Globus pallidus (tissue), 1 donor: ENCODE results near the gene SCGB3A1.

Source experiments
- DNase-seq: peaks from one replicate; pipeline ENCODE4 v3.0.0-alpha.2; 2015; ENCODE audit warnings: low spot score

SCGB3A1 gene

DNA sequence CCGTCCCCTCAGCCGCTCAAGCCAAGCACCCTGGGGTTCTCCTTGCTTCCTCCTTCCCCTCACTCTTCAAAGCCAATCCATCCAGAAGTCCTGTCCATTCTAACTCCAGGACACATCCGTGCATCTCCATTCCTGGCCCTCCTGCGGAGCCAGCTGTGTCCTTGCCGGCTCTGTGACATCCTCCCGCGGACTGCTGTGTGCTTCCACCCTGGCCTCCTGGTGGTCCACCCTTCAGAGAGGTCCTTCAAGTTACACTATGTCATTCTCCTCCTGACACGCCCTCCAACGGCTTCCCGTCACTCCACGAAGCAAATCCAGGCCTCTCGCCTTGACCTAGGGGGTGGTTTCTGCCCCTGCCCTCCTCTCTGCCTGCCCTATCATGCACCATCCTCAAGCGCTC lies 13.0 kb upstream of the SCGB3A1 start:
- DNase-seq: no peak

DNA sequence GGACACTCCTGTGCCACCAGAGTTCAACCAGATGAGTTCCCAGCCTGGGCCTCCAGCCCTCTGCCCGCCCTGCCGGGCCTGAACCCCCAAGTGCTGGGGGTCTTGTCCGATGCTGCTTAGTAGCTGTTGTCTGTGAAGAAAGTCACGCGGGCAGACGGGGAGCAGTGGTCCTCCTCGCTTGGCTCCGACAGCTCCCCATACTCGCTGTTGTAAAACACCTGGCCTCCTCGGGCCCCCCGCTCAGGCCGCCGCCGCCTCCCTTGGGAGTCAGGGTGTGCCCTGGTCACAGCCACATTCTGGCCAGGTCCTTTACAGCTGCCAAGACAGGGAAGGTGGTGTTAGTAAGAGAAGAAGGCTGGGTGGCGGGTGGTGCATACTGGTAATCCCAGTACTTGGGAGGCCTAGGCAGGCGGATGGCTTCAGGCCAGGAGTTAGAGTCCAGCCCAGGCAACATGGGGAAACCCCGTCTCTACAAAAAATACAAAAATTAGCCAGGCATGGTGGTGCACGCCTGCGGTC lies 11.8 kb upstream of the SCGB3A1 start:
- no peak for DNase-seq

DNA sequence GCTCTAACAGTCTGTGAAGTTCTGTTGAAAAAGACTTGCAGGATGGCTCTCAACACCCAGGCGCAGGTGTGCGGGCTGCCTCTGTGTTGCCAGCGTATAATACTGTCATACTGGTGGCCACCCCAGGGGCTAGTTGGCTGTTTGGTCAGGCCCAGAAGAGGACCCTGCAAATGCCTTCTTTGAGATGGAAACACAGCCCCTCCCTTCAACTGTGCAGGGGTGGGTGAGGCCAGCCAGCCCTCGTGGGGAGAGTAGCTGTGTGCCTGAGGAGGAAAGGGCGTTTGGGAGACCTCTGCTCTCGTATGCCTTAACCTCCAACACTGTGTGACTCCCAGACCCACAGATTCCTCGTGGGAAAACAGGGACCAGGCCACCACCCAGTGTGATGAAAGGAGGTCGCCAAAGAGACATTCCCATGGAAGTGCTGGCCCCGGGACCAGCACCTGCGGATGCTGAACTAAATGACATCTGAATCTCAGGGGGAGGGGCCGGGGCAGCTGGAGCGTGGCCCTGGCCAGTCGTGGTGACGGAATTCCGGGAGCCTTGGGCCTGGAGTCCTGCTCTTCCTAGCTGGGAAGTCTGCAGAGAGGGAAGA lies 11.3 kb upstream of the SCGB3A1 start:
- DNase-seq: no peak

DNA sequence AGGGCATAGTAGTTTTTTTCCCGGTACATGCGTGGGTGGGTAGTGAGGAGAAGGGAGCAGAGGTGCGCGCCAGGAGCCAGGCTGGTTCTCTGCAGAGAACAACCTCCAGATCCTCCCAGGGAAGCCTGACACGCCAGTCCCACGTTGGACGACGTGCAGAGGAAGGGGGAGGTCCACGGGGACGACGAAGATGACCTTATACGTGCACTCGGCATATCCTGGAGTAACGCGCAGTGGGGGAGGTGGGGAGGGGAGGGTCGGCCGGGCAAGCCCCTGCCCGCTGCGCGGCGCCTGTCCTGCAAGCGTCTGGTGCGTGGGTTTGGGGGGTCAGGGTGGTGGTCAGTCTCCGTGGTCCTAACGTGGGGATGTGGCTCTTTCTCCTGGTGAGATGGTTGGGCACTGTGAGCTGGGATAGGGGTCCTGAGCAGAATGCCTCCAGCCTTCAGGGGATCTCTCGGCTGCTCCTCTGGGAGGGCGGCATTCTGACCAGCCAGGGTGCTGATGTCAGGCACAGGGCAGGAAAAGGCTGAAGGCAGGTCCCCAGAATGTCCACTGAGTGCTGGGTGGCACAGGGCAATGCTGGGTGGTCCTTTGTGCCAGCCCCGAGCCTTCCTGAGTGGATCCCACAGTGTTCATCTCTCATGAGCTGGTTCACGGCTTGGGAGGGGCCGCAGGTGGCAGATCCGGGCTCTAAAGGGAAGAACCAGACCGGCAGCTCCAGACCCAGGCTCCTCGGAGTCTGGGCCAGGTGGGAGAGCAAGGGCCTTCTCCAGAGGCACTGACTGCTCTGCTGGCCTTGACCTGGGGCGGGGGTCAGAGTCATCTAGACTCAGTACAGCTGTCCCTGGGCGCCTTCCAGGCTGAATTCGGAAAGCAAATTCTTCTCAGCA lies 10.5 kb upstream of the SCGB3A1 start:
- DNase-seq: no peak

DNA sequence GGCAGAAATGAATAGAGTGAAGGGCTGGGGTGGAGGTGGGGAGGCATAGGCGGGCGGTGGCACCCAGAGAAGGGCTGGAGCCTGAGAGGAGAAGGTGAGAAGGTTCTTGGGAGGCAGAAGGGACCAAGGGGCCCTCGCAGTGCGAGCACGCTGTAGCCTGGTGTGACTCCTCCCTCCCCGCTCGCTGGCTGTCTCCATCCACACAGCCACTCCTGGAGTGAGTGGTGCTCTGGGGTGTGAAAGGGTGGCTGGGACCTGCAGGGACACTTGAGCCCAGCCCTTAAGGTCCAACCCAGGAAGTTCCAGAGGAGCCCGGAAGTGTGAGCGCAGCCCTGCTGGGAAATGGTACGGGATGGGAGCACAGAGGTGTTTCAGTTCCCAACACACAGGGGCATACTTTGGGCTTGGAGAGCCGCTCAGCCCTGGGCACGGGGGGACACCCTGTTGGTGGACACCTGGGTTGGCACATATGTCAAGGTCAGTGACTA lies 9.3 kb upstream of the SCGB3A1 start:
- DNase-seq: no peak

DNA sequence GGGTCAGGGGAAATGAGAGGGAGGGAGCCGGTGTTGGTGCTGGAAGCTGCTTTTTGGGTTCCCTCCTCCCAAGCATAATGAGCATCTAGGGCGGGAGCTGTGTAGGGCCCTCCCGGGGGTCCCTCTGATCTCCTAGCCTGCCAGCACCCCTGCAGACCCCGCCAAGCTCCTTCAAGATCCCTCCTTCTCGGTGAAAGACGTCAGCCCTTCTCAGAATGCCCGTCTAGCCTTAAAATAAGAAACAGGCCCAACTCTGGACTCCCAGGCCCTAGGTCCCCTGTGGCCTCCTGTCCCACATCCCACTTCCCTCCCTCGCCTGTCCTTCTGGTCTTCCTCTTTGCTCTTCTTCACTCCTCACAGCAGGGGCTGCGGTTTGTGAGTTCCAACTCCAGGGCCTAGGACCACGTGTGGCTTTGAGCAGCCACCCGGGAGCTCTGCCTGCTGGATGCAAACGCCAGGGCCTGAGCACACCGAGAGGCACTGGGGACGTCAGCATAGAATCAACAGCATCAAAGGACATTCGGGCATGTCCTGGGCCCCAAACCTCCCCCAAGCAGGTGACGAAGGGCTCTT lies 8.8 kb upstream of the SCGB3A1 start:
- DNase-seq: no peak

DNA sequence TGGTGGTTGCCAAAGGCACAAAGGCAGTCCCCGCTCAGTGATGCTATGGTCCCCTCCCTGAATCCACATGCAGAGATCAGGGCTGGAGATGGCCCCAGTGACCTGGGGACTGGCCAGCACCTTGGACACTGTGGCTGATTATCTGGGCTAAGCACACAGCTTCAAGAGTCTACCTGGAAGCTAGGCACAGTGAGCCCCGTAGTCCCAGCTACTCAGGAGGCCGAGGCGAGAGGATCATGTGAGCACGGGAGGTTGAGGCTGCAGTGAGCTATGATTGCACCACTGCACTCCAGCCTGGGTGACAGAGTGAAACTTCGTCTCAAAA lies 8.3 kb upstream of the SCGB3A1 start:
- no peak for DNase-seq

DNA sequence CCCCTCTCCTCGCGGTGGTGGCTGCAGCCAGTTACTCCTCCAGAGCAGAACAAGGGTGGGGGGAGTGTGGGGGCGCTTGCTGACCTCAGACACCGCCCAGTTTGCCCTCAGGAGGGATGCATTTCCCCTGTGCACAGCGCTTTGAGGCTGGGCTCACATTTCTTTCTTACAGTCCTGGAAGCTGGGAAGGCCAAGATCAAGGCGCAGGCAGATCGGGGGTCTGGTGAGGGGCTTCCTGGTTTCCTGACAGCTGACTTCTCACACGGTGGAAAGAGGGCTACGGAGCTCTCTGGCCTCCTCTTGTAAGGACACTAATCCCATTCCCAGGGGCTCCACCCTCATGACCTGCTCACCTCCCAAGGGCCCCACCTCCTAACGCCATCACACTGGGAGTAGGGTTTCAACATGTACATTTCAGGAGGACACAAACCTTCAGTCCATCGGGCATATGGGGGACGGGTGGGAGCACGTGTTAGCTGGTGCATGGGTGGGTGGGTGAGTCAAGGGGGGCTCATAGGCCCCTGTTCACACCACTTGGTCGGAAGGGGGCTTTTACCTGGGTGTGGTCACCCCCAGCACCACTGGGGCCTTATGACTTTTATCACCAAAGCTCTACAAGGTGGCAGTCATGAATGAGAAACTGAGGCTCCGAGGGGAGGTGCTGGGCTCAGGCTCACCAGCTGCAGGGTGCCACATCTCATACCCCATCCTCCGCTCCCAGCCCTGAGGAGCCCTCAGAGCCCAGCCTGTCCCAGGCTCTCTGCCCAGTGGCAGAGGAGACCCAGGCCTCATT lies 7.7 kb upstream of the SCGB3A1 start:
- DNase-seq: no peak

DNA sequence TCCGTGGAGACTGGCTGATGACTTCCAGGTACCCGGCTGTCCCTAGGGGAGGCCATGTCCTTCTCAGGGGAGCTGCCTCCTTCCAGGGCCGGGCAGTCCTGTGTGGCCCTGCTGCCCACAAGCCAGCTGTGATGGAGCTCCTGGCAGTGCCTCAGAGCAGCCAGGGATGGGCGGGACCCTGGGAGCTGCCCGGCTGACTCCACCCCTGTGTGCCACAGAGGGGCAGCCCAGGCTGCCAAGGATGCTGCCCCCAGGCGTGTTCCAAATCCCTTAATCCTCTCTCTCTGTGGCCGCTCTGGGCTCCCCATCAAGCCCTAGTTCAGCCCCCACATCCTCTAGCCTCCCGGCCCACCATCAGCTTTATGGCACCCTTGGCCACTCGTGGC lies 7.0 kb upstream of the SCGB3A1 start:
- no peak for DNase-seq

DNA sequence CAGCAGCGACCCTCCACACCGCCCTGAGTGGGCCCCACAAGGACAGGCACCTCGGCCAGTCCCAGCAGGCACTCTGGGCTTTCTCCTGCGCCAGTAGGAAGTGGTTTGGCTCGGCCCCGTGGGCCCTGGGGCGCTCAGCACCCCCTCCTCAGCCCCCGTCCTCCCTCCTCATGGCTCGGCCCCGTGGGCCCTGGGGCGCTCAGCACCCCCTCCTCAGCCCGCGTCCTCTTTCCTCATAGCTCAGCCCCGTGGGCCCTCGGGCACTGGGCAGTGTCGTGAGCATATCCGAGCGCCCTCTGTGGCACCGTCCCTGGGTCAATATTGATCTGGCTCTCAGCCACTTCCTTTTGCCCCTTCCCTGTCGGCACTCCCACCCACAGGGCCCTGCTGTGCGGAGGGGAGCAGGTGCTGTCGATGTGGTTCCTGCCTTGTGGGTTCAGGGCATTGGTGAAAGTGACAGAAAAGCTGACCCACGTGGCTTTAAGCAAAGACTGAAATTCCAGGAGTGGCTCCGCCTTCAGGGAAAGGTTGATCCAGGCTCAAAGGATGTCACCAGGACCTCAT lies 5.5 kb upstream of the SCGB3A1 start:
- no peak for DNase-seq

DNA sequence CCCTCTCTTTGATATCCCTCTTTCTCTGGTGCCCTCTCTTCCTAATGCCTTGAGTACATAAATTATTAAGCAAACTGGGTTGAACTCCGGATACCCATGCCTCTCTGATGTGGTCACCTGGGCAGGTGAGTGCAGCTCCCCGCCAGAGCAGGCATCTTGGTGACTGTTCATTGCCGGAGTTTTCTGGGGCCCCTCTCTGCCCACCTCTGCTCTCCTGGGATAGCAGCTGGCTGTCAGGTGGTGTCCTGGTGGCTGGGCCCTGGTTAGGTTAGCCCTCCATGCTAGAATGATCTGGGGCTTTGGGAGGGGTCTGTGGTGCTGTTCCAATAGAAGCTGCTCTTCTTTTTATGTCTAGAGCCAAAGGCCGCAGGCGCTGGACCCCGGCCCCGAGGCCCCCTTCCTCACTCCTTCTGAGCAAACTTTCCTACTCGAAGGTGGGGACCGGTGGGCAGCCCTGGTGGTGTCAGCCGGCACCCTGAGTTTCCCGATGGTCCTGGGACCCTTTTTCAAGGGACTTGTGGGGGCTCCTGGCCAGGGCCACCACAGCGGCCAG lies 4.9 kb upstream of the SCGB3A1 start:
- DNase-seq: no peak

DNA sequence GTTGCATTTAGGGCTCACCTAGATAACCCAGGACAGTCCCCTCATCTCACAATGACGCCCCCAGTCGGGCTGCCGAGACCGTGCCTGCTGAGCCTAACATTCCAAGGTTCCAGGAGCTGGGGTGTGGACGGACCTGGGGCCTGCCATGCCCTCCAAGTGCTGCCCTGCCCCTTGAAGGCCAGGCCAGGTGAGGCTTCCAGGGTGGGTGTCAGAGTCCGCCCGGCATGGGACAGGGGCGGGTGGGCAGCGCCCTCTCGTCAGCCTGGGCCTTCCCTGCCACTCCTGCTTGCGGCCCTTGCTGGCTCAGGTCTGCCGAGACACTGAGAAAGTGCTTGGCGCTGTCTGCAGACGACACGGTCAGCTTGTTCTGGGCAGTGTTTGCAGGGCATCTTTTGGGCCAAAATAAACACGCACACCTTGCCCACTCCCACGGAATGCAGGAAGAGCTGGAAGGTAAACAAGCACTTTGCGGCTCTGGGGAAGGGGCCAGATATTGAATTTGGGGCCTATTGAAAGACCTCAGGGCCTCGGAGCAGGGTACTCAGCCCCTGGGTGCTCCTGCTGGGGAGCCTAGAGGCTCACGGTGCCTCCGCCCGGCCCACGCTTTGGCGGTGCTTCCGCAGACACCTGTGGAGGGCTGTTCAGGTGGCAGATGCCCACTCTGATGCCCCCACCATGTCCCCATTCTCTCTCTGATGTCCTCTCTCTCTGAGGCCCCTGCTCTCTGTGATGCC lies 4.2 kb upstream of the SCGB3A1 start:
- DNase-seq: no peak

DNA sequence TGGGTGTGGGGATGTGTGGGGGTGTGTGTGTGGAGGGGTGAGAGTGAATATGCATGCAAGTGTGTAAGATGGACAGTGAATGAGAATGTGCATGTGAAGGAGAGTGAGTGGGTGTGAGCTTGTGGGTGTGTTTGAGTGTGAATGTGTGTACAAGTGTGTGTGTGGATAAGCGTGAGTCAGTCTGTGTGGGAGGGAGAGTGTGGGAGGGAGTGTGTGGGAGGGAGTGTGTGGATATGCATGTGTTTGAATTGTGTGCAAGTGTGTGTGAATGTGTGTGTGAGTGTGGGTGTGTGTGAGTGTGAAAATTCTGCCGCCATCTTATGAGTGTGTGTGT lies 3.7 kb upstream of the SCGB3A1 start:
- no peak for DNase-seq

DNA sequence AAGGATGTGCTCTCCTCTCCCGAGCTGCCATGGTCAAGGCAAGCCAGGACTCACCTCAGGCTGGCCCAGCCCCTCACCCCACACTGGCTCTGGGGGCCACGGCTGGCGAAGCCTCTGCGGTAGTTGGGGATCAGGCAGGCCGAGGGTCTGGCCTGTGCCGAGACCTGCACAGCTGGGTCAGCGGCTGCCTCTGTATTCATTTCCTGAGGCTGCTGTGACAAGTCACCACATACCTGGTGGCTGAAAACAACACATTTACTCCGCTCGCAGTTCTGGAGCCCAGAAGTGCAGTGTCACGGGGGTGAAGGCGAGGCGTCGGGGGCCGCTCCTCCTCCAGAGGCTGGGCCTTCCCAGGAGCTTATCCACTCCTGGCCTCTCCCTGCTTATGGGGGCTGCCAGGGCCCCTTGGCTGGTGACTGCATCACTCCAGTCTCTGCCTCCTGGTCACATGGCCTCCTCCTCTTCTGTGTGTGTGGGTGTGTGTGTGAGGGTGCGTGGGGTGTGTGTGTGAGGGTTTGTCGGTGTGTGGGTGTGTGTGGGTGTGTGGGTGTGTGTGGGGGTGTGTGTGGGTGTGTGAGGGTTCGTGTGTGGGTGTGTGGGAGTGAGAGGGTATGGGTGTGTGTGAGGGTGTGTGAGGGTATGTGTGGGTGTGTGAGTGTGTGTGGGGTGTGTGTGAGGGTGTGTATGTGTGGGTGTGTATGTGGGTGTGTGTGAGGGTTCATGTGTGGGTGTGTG lies 3.2 kb upstream of the SCGB3A1 start:
- no peak for DNase-seq

DNA sequence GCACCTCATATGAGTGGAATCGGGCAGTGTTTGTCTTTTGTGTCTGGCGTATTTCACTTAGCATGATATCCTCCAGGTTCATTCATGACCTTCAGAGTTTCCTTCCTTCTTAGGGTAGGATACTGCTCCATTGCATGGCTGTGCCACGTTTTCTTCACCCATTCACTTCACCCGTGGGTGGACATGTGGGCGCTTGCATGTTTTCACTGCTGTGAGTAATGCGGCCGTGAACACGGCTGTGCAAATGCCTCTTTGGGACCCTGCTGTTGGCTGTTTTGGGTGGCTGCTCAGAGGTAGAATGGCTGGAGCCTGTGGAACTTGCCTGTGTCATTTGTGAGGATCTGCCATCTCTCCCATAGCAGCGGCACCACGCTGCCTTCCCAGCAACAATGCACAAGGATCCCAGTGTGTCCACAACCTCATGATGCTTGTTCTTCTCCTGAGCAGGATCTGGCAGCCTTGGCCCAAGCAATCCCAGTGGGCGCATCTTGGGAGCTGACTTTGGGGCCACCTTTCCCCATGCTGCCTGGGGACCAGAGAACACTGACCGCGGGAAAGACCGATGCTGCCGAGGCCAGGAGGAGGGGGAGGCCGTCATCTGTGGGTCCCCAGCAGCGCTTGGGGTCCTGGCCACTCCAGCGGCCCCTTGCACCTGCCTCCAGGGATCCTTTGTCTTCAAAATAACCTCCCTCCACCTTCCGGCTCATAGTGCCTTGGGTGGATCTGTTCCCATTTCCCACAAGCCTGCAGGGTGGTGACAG lies 2.3 kb upstream of the SCGB3A1 start:
- no peak for DNase-seq

DNA sequence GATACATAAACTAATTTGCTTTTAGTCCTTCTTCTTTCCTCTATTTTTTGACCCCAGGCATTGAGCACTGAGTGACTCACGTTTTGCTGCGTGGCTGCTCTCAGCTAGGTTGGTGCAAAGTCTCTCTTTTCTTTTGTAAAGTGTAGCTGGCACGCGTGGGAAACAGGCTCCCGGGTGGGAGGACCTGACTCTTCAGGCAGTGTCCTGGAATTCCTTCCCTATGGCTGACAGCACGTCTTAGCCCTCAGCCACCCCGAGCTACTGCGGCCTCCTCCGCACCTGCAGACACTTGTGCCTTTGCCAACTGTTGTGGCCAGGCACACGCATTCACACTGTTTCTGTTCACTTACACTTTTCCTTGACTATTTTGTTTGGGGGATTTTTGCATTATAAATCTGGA lies 877 bp upstream of the SCGB3A1 start:
- DNase-seq: no peak

DNA sequence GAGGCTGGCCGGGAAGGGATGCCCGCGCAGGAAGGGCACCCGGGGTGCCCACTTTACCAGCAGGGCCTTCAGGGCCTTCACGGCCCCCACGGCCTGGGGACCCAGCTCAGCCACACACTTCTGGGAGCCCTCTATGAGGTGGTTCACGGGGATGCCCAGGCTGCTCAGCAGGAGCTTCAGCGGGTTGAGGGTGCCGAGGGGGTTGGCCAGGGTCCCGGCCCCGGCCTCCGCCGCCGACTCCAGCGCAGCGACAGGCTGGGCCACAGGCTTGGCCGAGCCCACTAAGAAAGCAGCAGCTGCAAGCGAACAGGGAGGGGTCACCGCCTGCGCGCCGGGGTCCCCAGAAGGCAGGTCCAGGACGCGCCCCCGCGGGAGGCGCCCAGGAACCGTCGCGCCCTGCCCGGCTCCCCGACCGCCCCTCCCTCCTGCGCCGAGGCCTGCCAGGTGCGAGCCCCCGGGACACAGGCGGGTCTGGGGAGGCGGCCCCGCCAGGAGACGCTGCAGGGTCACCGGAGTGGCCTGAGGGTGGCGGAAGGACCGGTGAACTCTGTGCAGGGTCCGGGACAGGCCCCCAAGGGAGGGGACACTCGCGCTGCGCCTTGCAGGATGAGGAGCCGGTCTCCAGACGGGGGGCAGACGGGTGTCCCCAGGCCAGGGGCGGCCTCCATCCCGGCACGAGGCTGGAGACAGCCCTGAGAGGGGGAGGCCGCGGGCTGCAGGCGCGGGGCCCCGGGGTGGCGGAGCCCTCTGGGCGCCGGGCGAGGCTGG lies 572 bp downstream of the SCGB3A1 start:
- no peak for DNase-seq

DNA sequence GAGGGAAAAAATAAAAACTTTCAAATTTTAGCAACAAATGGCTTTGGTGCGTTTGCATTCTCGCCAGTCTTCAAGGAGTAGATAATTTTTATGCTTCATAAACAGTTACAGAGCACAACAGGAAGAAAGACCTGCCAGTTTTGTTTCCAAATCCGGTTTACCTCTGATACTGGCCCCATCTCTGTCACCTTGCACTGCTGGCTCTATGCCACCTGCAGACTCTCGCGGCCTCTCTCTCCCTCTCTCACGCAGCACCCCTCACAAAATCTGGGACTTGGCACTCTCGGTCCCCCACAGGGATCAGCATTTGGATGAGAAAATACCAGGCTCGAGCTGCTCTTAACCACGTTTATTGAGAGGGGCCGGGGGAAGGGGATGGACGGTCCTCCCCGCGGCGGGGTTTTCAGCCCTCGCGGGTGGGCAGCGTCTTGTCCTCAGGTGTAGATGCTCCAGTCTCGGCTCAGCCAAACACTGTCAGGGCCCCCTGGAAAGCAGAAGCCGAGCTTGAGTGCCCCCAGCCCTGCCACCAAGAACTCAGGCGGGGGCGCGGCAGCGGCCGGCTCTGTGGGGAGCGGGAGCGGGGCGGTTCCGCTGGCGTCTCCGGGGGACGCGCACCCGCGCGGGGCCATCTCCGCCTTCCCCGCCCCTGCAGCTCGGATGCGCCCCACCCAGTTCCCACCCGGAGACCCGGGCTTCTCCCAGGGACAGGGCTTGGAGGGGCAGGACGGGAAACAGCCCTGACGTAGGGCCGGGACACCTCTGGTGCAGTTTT lies 1.3 kb downstream of the SCGB3A1 start:
- DNase-seq: no peak
